ENCODE measurements around the gene FKBP15.
"Not testable (repeated sequence)": the region's sequence is repeated elsewhere in the genome, so short reads cannot be mapped to it uniquely, and the experiment has no call there.

Gene FKBP15

DNA sequence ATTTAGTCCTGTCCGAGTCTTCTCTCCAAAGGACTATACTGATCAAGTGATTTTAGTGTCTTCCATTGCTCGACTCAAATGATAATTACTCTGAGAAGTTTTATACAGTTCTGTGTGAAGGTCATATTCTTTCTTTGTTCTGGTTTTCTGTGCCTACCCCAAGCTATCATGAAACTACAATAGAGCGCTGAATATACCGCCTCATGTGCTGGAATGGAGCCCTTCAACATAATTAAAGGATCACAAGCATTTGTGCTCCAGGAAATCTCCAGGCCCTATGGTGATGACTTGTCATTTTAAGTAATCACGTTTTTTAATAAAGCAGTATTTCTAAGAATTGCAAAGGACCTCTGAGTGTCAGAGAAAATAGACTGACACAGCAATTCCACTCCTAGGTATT, 81.1 kb downstream of the FKBP15 start:
- Histone ChIP-seq H3K4me2 (ENCODE audit: low read length) (no peak overlapping the region), H3K4me1 (ENCODE audit: control insufficient read depth, insufficient read depth, low read length) (no peaks in the 10 kb centered on the region), H3K9ac (ENCODE audit: low read depth, low read length) (no peak overlapping the region), H3K36me3 (ENCODE audit: insufficient read depth, low read length) (no peaks in the 10 kb centered on the region), H3K4me3 (ENCODE audit: low read length) (no peak overlapping the region), H3K9me3 (replicated peaks; ENCODE audit: low read length) (no peaks in the 10 kb centered on the region), H3K27me3 (ENCODE audit: control insufficient read depth, insufficient read depth, low read length) (peaks cover 39% of the 10 kb centered on the region)

DNA sequence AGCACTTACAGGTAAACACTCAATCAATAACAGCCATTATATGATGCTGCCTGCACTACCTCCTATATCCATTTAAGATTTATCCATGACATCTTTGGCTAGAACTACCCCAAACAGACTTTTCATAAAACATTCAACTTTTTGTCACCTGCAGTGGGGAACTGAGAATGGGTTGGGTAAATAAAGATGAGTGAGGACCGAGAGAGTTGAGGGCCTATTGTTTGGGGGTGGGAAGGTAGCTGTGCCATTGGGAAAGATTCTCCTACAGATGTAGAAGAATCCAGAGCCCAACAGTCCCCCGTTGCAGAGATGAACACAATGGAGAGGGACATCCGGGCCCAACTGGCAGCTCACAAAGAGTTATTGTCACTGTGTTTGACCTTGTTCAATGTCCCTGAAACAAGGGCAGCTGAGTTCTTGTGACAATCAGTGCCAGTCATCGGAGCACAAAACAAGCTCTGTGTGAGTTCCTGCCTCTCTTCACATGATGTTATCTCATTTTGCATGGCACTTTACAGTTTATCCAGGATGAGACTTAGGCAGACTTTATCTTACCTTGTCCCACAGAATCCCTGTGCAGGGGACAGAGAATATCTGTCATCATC, 81.8 kb downstream of the FKBP15 start:
- Histone ChIP-seq H3K9ac (ENCODE audit: low read depth, low read length) (no peak overlapping the region), H3K4me1 (ENCODE audit: control insufficient read depth, insufficient read depth, low read length) (no peaks in the 10 kb centered on the region), H3K27me3 (ENCODE audit: control insufficient read depth, insufficient read depth, low read length) (peaks cover 37% of the 10 kb centered on the region), H3K9me3 (replicated peaks; ENCODE audit: low read length) (no peaks in the 10 kb centered on the region), H3K4me2 (ENCODE audit: low read length) (no peak overlapping the region), H3K4me3 (ENCODE audit: low read length) (no peak overlapping the region), H3K36me3 (ENCODE audit: insufficient read depth, low read length) (no peaks in the 10 kb centered on the region)

DNA sequence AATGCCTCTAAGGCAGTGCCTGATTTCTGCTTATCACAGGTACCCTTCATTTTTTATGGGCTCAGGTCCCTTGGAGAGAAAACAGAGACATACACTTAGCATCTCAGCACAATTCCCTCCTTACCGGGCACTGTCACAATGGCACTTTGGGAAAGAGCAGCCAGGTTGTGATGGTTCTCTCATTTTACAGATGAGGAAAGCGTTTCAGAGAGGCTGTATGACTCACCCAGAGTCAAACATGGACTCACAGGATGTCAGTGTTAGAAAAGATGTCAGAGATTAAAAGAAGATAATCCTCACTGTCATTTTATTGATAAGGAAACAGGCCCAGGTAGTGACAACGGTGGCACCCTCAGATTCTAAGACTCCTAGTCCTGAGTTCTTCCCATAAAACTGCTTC, 82.3 kb downstream of the FKBP15 start:
- H3K9ac ChIP-seq (ENCODE audit: low read depth, low read length) = no peak overlapping the region
- no peak overlapping the region for H3K4me3 ChIP-seq (ENCODE audit: low read length)
- no peaks in the 10 kb centered on the region for H3K4me1 ChIP-seq (ENCODE audit: control insufficient read depth, insufficient read depth, low read length)
- no peaks in the 10 kb centered on the region for H3K36me3 ChIP-seq (ENCODE audit: insufficient read depth, low read length)
- no peaks in the 10 kb centered on the region for H3K9me3 ChIP-seq (replicated peaks; ENCODE audit: low read length)
- H3K27me3 ChIP-seq (ENCODE audit: control insufficient read depth, insufficient read depth, low read length) = peaks cover 42% of the 10 kb centered on the region
- H3K4me2 ChIP-seq (ENCODE audit: low read length) = no peak overlapping the region

- no peak overlapping the region for H3K9ac ChIP-seq (ENCODE audit: low read depth, low read length)
- no peaks in the 10 kb centered on the region for H3K9me3 ChIP-seq (replicated peaks; ENCODE audit: low read length)
- no peak overlapping the region for H3K4me2 ChIP-seq (ENCODE audit: low read length)
- no peak overlapping the region for H3K4me3 ChIP-seq (ENCODE audit: low read length)
- H3K4me1 ChIP-seq (ENCODE audit: control insufficient read depth, insufficient read depth, low read length) = no peaks in the 10 kb centered on the region
- H3K36me3 ChIP-seq (ENCODE audit: insufficient read depth, low read length) = no peaks in the 10 kb centered on the region
- H3K27me3 ChIP-seq (ENCODE audit: control insufficient read depth, insufficient read depth, low read length) = peaks cover 39% of the 10 kb centered on the region
These were observed 83.6 kb downstream of the FKBP15 start for GRCh38 chr9:113137196-113138168.

DNA sequence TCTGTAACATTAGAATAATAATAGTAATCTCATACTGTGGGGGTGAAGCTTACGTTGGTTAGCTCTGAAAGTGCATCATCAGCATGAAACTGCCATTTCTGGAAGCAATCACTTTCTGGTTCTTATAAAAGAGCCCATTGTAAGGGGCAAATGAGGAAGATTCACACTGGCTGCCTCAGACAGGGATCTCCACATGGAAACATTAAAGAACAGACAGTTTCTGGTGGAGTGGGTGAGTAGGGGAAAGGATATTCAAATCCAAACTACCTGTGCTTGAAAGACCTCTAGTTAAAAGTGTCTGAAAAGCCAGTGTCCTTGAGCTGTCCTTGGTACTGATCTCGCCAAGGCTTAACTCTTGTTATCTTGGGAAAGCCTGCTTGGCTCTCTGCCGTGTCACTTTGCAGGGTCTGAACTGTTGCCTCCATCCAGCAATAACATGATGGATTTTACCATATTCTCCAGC, 89.4 kb downstream of the FKBP15 start:
- H3K4me3 ChIP-seq (ENCODE audit: low read length) = no peak overlapping the region
- peaks cover 43% of the 10 kb centered on the region for H3K27me3 ChIP-seq (ENCODE audit: control insufficient read depth, insufficient read depth, low read length)

GRCh38 chr9:113129884-113130283, 91.2 kb downstream of the FKBP15 start:
- Histone ChIP-seq H3K4me2 (ENCODE audit: low read length) (no peak overlapping the region), H3K27me3 (ENCODE audit: control insufficient read depth, insufficient read depth, low read length) (peaks cover 34% of the 10 kb centered on the region), H3K36me3 (ENCODE audit: insufficient read depth, low read length) (no peaks in the 10 kb centered on the region), H3K4me1 (ENCODE audit: control insufficient read depth, insufficient read depth, low read length) (no peaks in the 10 kb centered on the region), H3K4me3 (ENCODE audit: low read length) (no peak overlapping the region), H3K9ac (ENCODE audit: low read depth, low read length) (no peak overlapping the region), H3K9me3 (replicated peaks; ENCODE audit: low read length) (no peaks in the 10 kb centered on the region)

More for the DNA sequence above, 89.4 kb downstream of the FKBP15 start:
- Histone ChIP-seq H3K4me2 (ENCODE audit: low read length) (no peak overlapping the region), H3K4me1 (ENCODE audit: control insufficient read depth, insufficient read depth, low read length) (no peaks in the 10 kb centered on the region), H3K9me3 (replicated peaks; ENCODE audit: low read length) (no peaks in the 10 kb centered on the region), H3K9ac (ENCODE audit: low read depth, low read length) (no peak overlapping the region), H3K36me3 (ENCODE audit: insufficient read depth, low read length) (no peaks in the 10 kb centered on the region)

- no peaks in the 10 kb centered on the region for H3K36me3 ChIP-seq (ENCODE audit: insufficient read depth, low read length)
- H3K27me3 ChIP-seq (ENCODE audit: control insufficient read depth, insufficient read depth, low read length) = peaks cover 33% of the 10 kb centered on the region
- no peak overlapping the region for H3K4me2 ChIP-seq (ENCODE audit: low read length)
- no peak overlapping the region for H3K9ac ChIP-seq (ENCODE audit: low read depth, low read length)
- no peaks in the 10 kb centered on the region for H3K4me1 ChIP-seq (ENCODE audit: control insufficient read depth, insufficient read depth, low read length)
- no peak overlapping the region for H3K4me3 ChIP-seq (ENCODE audit: low read length)
- H3K9me3 ChIP-seq (replicated peaks; ENCODE audit: low read length) = no peaks in the 10 kb centered on the region
These were observed 91.6 kb downstream of the FKBP15 start for GRCh38 chr9:113129466-113129865.

DNA sequence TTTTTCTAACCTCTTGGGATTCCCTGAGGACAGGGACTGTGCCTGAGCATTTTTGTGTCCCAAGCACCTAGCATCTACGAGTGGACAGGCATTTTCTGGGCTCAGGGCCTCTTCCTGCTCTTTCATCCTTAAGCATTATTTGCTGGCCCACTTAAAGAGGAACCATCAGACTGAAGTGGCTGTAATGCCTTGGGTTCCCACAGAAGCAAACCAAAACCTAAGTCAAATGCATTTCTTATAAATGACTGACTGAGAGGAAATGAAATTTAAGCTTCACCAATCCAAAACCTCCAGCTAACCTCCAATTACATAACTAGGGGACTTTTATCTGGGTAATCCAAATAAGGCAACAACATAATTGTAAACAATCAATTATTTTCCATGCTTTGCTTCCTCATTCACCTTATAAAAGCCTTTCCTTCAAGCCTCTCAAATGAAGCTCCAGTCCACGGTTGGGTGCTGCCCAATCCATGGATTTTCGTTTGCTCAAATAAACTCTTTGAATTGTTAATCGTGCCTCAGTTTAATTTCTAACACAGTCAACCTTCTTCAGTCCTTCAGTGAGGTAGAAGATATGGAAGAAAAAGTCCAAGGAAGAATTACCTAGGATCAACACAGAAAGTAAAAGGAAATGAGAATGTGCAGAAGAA, 95.6 kb downstream of the FKBP15 start:
- no peaks in the 10 kb centered on the region for H3K36me3 ChIP-seq (ENCODE audit: insufficient read depth, low read length)
- no peaks in the 10 kb centered on the region for H3K9me3 ChIP-seq (replicated peaks; ENCODE audit: low read length)
- H3K4me1 ChIP-seq (ENCODE audit: control insufficient read depth, insufficient read depth, low read length) = no peaks in the 10 kb centered on the region
- no peak overlapping the region for H3K9ac ChIP-seq (ENCODE audit: low read depth, low read length)
- H3K27me3 ChIP-seq (ENCODE audit: control insufficient read depth, insufficient read depth, low read length) = peaks cover 16% of the 10 kb centered on the region
- no peak overlapping the region for H3K4me3 ChIP-seq (ENCODE audit: low read length)
- no peak overlapping the region for H3K4me2 ChIP-seq (ENCODE audit: low read length)

DNA sequence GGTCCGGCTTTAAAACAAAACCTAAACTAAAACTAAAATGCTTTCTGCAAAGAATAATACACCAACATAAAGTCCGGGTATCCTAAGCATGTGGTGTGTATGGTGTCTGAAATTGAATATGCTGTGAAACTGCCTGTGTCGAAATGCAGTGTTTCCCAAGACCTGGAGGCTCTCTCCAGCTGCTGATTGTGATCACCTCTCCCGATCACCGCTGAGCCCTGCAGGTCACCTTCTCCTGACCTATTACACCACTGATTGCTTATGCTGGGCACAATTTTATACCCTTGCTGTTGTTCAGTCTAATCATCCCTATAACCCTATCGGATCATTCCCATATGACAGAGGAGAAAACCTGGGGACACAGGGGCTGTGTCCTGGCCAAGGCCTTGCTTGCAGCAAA, 102.2 kb downstream of the FKBP15 start:
- not testable (repeated sequence) for H3K4me3 ChIP-seq (ENCODE audit: low read length); H3K4me1 ChIP-seq (ENCODE audit: control insufficient read depth, insufficient read depth, low read length); H3K4me2 ChIP-seq (ENCODE audit: low read length); H3K9me3 ChIP-seq (replicated peaks; ENCODE audit: low read length); H3K9ac ChIP-seq (ENCODE audit: low read depth, low read length); H3K27me3 ChIP-seq (ENCODE audit: control insufficient read depth, insufficient read depth, low read length); H3K36me3 ChIP-seq (ENCODE audit: insufficient read depth, low read length)
